ENCODE measurements around the gene OSBPL2.

OSBPL2 gene

DNA sequence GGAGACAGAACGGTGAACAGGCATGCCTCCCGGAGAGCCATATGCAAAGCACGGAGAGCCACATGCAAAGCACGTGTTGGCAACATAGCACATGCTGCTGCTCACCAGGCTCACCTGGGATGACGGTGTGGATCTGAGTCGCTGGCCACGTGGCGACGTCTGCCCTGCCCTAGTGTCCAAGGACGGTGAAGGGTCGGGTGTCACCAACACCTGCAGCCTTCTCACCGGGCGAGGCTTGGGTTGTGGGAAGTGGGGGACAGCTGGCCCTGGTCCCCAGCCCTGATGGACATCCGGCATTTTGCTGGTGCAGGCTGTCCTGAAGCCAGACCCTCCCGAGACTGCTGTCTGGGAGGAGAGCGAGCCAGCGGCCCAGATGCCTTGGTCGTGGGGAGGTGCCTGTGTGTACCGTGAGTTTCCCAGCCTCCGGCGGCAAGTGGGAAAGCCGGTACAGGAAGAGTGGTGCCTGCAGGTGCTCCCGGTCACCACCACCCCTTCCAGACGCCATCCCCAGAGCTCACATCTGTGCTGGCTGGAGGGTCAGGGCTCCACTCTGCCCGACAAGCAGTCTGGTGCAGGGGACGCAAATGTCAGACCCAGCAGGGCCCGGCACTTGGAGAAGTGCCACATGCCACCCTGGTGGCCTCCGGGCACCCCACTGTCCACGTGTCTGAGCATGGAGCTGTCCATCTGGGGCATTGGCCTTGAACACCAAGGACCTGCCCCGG lies 58.6 kb downstream of the OSBPL2 start:
- no peaks in the 10 kb centered on the region for H3K9me3 ChIP-seq (ENCODE audit: control insufficient read depth, insufficient read depth, low read length)
- H3K36me3 ChIP-seq (ENCODE audit: control insufficient read depth, insufficient read depth, low read length), result peaks cover 22% of the 10 kb centered on the region
- no peaks in the 10 kb centered on the region for H3K27me3 ChIP-seq (ENCODE audit: control insufficient read depth, insufficient read depth, low read length)
- no peak overlapping the region for H3K4me3 ChIP-seq (ENCODE audit: low read depth, low read length)
- H3K4me1 ChIP-seq (ENCODE audit: control insufficient read depth, insufficient read depth, low read length), result no peaks in the 10 kb centered on the region
- no peak overlapping the region for H3K9ac ChIP-seq (ENCODE audit: low read depth, low read length)

DNA sequence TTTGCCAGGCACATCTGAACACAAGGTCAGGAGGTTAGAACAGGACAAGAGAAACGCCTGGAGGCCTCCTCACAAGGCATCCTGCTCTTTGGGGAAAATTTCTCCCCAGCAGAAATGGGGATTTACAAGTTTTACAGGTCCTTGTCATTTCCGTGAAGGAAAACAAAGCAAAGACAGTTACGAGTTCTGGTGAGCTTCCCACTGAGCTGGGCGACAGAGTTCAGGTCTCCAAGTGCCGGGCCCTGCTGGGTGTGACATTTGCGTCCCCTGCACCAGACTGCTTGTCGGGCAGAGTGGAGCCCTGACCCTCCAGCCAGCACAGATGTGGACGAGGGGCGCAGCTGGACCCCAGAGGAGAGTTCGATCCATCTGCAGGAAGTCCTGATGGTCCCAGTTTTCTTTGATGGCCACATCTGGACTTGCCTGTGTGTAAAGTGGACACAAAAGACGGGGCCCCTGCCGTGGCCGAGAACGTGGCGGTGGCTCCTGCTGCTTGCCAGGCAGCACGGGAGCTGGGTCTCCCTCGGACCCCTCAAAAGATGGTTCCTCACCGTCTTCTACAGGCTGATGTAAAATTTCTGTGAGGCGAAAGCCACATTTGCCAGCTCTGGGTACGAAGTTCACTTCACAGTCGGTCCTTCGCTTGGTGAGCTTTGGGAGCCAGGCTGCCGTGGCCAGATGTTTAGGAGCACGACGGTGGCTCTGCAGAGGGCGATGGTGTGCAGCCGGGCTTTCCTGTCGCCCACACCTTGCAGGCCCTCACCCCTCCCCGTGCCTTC lies 59.3 kb downstream of the OSBPL2 start:
- Histone ChIP-seq H3K4me3 (ENCODE audit: low read depth, low read length) (no peak overlapping the region), H3K36me3 (ENCODE audit: control insufficient read depth, insufficient read depth, low read length) (peaks cover 18% of the 10 kb centered on the region), H3K9ac (ENCODE audit: low read depth, low read length) (no peak overlapping the region), H3K9me3 (ENCODE audit: control insufficient read depth, insufficient read depth, low read length) (no peaks in the 10 kb centered on the region), H3K4me1 (ENCODE audit: control insufficient read depth, insufficient read depth, low read length) (no peaks in the 10 kb centered on the region), H3K27me3 (ENCODE audit: control insufficient read depth, insufficient read depth, low read length) (no peaks in the 10 kb centered on the region)

- Histone ChIP-seq H3K9ac (ENCODE audit: low read depth, low read length) (no peak overlapping the region), H3K27me3 (ENCODE audit: control insufficient read depth, insufficient read depth, low read length) (no peaks in the 10 kb centered on the region), H3K4me1 (ENCODE audit: control insufficient read depth, insufficient read depth, low read length) (no peaks in the 10 kb centered on the region), H3K9me3 (ENCODE audit: control insufficient read depth, insufficient read depth, low read length) (no peaks in the 10 kb centered on the region), H3K36me3 (ENCODE audit: control insufficient read depth, insufficient read depth, low read length) (peaks cover 13% of the 10 kb centered on the region), H3K4me3 (ENCODE audit: low read depth, low read length) (no peak overlapping the region)
Observed at GRCh38 chr20:62298577-62299249, 60.4 kb downstream of the OSBPL2 start.

DNA sequence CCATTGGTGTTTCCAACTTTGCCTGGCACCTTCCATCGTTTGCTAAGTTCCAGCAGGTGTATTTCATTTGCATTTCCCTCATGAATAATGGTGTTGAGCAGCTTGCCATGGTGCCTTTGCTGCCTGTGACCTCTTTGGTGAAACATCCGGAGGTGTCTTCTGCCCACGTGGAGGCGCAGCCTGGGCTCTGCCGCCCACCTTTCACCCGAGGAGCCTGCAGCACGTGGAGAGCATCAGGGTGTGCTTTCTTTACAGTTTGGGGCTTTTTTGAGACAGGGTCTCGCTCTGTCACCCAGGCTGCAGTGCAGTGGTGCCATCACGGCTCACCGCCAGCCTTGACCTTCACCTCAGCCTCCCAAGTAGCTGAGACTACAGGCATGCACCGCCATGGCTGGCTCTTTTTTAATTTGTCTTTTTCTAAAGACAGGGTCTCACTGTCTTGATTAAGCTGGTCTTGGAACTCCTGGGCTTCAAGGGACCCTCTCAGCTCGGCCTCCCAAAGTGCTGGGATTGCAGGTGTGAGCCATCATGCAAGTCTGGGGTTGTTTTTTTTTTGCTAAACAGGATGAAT lies 61.4 kb downstream of the OSBPL2 start:
- no peak overlapping the region for H3K9ac ChIP-seq (ENCODE audit: low read depth, low read length)

GRCh38 chr20:62300319-62300718 lies 62.0 kb downstream of the OSBPL2 start:
- Histone ChIP-seq H3K9me3 (ENCODE audit: control insufficient read depth, insufficient read depth, low read length) (no peaks in the 10 kb centered on the region), H3K36me3 (ENCODE audit: control insufficient read depth, insufficient read depth, low read length) (peaks cover 28% of the 10 kb centered on the region), H3K27me3 (ENCODE audit: control insufficient read depth, insufficient read depth, low read length) (no peaks in the 10 kb centered on the region), H3K4me1 (ENCODE audit: control insufficient read depth, insufficient read depth, low read length) (no peaks in the 10 kb centered on the region), H3K4me3 (ENCODE audit: low read depth, low read length) (no peak overlapping the region), H3K9ac (ENCODE audit: low read depth, low read length) (no peak overlapping the region)

More for the DNA sequence above, 61.4 kb downstream of the OSBPL2 start:
- Histone ChIP-seq H3K9me3 (ENCODE audit: control insufficient read depth, insufficient read depth, low read length) (no peaks in the 10 kb centered on the region), H3K27me3 (ENCODE audit: control insufficient read depth, insufficient read depth, low read length) (no peaks in the 10 kb centered on the region), H3K36me3 (ENCODE audit: control insufficient read depth, insufficient read depth, low read length) (peaks cover 23% of the 10 kb centered on the region), H3K4me1 (ENCODE audit: control insufficient read depth, insufficient read depth, low read length) (no peaks in the 10 kb centered on the region), H3K4me3 (ENCODE audit: low read depth, low read length) (no peak overlapping the region)

GRCh38 chr20:62301111-62301668 lies 62.9 kb downstream of the OSBPL2 start:
- Histone ChIP-seq H3K36me3 (ENCODE audit: control insufficient read depth, insufficient read depth, low read length) (peaks cover 37% of the 10 kb centered on the region), H3K4me1 (ENCODE audit: control insufficient read depth, insufficient read depth, low read length) (no peaks in the 10 kb centered on the region), H3K4me3 (ENCODE audit: low read depth, low read length) (no peak overlapping the region), H3K27me3 (ENCODE audit: control insufficient read depth, insufficient read depth, low read length) (no peaks in the 10 kb centered on the region), H3K9me3 (ENCODE audit: control insufficient read depth, insufficient read depth, low read length) (no peaks in the 10 kb centered on the region), H3K9ac (ENCODE audit: low read depth, low read length) (no peak overlapping the region)

- Histone ChIP-seq H3K9me3 (ENCODE audit: control insufficient read depth, insufficient read depth, low read length) (no peaks in the 10 kb centered on the region), H3K27me3 (ENCODE audit: control insufficient read depth, insufficient read depth, low read length) (no peaks in the 10 kb centered on the region), H3K9ac (ENCODE audit: low read depth, low read length) (no peak overlapping the region), H3K36me3 (ENCODE audit: control insufficient read depth, insufficient read depth, low read length) (peaks cover 37% of the 10 kb centered on the region), H3K4me1 (ENCODE audit: control insufficient read depth, insufficient read depth, low read length) (no peaks in the 10 kb centered on the region), H3K4me3 (ENCODE audit: low read depth, low read length) (peak overlapping the region; percentile 65)
Observed at GRCh38 chr20:62301773-62302340, 63.5 kb downstream of the OSBPL2 start.

DNA sequence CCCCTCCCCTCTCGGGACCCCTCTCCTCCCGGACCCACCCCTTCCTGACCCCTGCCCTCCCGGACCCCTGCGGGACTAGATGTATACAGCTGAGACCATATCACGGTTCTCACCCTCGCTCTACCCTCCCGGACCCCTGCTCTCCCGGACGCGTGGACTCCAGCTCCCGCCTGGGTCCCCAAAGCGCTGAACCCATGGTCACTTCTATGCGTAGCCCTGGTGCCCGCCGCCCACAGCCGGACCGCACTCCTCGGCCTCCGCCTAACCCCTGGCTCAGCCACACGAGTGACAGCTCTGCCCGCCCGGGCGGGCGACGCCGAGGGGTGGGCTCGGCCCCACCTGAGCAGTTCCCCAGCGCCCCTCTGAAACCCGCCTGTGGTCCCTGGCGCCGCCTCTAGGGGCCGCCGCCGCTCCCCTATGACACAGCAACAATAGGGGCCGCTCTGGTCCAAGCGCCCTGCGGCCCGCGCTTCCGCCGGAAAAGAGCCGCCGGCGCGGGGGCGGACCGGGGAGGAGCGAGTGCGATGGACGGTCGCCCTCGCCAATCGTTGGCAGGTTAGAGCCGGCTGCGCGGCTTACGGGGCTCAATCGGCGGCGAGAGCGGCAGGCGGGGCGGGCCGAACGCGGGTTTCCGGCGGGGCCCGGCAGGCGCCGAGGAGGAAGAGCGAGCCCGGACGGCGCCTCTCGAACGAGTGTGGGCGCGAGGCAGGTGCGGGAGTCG lies 64.2 kb downstream of the OSBPL2 start, which contains the start of gene ADRM1:
TSS of gene ADRM1 (plus strand) at position 657 of the 721 bp plus-strand sequence. CDS start 572 bp downstream, outside the sequence.
- Histone ChIP-seq H3K4me3 (ENCODE audit: low read depth, low read length) (peak within 1 kb of the TSS; percentile 92), H3K4me1 (ENCODE audit: control insufficient read depth, insufficient read depth, low read length) (no peaks in the 10 kb centered on the region), H3K9ac (ENCODE audit: low read depth, low read length) (peak within 1 kb of the TSS; percentile 71), H3K36me3 (ENCODE audit: control insufficient read depth, insufficient read depth, low read length) (peaks cover 41% of the 10 kb centered on the region), H3K27me3 (ENCODE audit: control insufficient read depth, insufficient read depth, low read length) (no peaks in the 10 kb centered on the region), H3K9me3 (ENCODE audit: control insufficient read depth, insufficient read depth, low read length) (no peaks in the 10 kb centered on the region)

- Histone ChIP-seq H3K36me3 (ENCODE audit: control insufficient read depth, insufficient read depth, low read length) (peaks cover 43% of the 10 kb centered on the region), H3K9ac (ENCODE audit: low read depth, low read length) (peak overlapping the region; percentile 62), H3K4me1 (ENCODE audit: control insufficient read depth, insufficient read depth, low read length) (no peaks in the 10 kb centered on the region), H3K27me3 (ENCODE audit: control insufficient read depth, insufficient read depth, low read length) (no peaks in the 10 kb centered on the region), H3K4me3 (ENCODE audit: low read depth, low read length) (peak overlapping the region; percentile 92), H3K9me3 (ENCODE audit: control insufficient read depth, insufficient read depth, low read length) (no peaks in the 10 kb centered on the region)
Observed at GRCh38 chr20:62303062-62303339, 64.7 kb downstream of the OSBPL2 start.

DNA sequence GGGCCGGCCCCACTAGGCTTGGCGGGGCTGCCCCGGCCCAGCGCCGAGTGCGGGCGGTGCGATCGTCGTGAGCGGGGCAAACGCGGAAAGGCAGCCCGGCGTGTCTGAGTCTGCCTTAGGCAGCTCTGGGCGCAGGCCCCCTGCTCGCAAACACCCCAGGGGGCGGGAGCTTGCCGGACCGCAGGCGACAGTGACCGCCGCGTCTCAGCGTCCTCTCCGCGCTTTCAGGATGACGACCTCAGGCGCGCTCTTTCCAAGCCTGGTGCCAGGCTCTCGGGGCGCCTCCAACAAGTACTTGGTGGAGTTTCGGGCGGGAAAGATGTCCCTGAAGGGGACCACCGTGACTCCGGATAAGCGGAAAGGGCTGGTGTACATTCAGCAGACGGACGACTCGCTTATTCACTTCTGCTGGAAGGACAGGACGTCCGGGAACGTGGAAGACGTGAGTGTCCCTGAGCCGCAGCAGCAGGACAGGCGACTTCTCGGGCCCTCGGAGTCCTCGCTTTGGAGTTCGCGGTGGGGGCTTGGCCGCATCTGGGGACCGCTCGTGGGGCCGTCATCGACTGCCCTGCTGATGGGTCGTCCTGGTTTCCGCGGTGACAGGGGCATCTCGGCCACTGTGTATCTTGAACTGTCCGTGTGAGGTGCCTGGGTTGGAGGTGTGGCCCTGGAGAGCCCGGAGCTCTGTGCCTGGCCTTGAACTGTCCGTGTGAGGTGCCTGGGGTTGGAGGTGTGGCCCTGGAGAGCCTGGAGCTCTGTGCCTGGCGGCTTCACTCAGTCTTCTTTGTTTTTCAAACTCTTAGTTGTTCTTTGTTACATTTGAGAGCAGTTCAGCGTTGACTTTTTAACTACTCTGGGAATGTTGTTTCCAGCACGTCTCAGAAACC lies 65.3 kb downstream of the OSBPL2 start:
- Histone ChIP-seq H3K9ac (ENCODE audit: low read depth, low read length) (peak overlapping the region; percentile 62), H3K36me3 (ENCODE audit: control insufficient read depth, insufficient read depth, low read length) (peaks cover 49% of the 10 kb centered on the region), H3K27me3 (ENCODE audit: control insufficient read depth, insufficient read depth, low read length) (no peaks in the 10 kb centered on the region), H3K4me3 (ENCODE audit: low read depth, low read length) (peak overlapping the region; percentile 92), H3K4me1 (ENCODE audit: control insufficient read depth, insufficient read depth, low read length) (no peaks in the 10 kb centered on the region), H3K9me3 (ENCODE audit: control insufficient read depth, insufficient read depth, low read length) (no peaks in the 10 kb centered on the region)
